ENCODE results near the gene LMBR1L. TPM values are rescaled to one million over a fixed set of nuclear protein-coding genes. Genes with fewer than 3 reads are reported as not detected.

Gene LMBR1L
- total and polyA plus RNA-seq, 2 of the 13 experiments (the other 11 are each of a cell fraction or from before 2014, with no cell fraction given): 12.2 to 65.9 TPM

DNA sequence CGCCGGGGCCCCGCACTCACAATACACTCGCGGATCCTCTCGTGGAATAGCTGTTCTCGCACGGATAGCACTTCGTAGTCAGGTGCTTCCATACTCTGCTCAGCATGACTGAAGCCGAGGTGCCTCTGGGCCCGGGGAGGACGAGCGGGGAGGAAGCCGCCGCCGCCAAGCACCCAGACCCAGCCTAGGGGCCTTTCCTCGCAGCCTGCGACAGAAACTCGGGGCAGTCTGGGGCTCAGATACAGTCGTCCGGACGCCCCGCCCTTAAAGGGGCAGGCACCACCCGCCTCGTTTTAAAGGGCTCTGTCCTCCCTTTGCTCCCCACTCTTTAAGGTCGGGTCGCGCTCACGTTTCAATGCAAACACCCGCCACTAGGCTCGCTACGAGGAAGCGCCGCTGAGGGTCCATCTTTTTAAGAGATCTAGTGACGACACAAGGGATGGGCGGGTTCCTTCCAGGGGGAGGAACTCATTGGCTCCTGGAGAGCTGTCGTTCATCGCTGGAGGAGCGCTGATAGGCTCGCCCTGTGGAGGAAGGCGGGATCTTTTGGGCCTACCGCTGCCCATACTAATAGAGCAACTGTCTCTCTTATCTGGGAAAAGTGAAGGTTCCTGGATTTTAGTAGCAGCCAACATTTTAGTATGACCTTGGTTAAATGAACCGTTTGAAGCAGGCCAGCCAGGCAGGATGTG, at the start of gene LMBR1L (continued):
- TF ChIP-seq, protein P1, sequence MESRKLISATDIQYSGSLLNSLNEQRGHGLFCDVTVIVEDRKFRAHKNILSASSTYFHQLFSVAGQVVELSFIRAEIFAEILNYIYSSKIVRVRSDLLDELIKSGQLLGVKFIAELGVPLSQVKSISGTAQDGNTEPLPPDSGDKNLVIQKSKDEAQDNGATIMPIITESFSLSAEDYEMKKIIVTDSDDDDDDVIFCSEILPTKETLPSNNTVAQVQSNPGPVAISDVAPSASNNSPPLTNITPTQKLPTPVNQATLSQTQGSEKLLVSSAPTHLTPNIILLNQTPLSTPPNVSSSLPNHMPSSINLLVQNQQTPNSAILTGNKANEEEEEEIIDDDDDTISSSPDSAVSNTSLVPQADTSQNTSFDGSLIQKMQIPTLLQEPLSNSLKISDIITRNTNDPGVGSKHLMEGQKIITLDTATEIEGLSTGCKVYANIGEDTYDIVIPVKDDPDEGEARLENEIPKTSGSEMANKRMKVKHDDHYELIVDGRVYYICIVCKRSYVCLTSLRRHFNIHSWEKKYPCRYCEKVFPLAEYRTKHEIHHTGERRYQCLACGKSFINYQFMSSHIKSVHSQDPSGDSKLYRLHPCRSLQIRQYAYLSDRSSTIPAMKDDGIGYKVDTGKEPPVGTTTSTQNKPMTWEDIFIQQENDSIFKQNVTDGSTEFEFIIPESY (CRISPR knock-in tag; IDR thresholded peaks at IDR 0.05): no peak
- TF ChIP-seq THYN1 (CRISPR knock-in tag; IDR thresholded peaks at IDR 0.05; ENCODE audit: borderline replicate concordance, low read depth) (0 out of 2 replicates have a peak, but pooled peaks have one; percentile 21), NONO (IDR thresholded peaks at IDR 0.05) (no peak), NONO (CRISPR knock-in tag; conservative IDR thresholded peaks at IDR 0.05) (no peak), PHB2 (IDR thresholded peaks at IDR 0.05; ENCODE audit: partially characterized antibody) (no peak), ZNF703 (CRISPR knock-in tag; IDR thresholded peaks at IDR 0.05; ENCODE audit: borderline replicate concordance) (no peak), NCOA5 (CRISPR knock-in tag; IDR thresholded peaks at IDR 0.05) (no peak), MZF1 (CRISPR knock-in tag; IDR thresholded peaks at IDR 0.05; ENCODE audit: borderline replicate concordance) (no peak), ZNF569 (CRISPR knock-in tag; IDR thresholded peaks at IDR 0.05; ENCODE audit: borderline replicate concordance) (no peak), MED1 (CRISPR knock-in tag; IDR thresholded peaks at IDR 0.05) (no peak), ZNF577 (CRISPR knock-in tag; IDR thresholded peaks at IDR 0.05; ENCODE audit: borderline replicate concordance, low read depth) (no peak), FOXK2 (IDR thresholded peaks at IDR 0.05) (no peak)
- TF ChIP-seq, protein P2, sequence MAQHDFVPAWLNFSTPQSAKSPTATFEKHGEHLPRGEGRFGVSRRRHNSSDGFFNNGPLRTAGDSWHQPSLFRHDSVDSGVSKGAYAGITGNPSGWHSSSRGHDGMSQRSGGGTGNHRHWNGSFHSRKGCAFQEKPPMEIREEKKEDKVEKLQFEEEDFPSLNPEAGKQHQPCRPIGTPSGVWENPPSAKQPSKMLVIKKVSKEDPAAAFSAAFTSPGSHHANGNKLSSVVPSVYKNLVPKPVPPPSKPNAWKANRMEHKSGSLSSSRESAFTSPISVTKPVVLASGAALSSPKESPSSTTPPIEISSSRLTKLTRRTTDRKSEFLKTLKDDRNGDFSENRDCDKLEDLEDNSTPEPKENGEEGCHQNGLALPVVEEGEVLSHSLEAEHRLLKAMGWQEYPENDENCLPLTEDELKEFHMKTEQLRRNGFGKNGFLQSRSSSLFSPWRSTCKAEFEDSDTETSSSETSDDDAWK (CRISPR knock-in tag; IDR thresholded peaks at IDR 0.05): no peak
- TF ChIP-seq, protein P3, sequence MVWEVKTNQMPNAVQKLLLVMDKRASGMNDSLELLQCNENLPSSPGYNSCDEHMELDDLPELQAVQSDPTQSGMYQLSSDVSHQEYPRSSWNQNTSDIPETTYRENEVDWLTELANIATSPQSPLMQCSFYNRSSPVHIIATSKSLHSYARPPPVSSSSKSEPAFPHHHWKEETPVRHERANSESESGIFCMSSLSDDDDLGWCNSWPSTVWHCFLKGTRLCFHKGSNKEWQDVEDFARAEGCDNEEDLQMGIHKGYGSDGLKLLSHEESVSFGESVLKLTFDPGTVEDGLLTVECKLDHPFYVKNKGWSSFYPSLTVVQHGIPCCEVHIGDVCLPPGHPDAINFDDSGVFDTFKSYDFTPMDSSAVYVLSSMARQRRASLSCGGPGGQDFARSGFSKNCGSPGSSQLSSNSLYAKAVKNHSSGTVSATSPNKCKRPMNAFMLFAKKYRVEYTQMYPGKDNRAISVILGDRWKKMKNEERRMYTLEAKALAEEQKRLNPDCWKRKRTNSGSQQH (CRISPR knock-in tag; IDR thresholded peaks at IDR 0.05; ENCODE audit: low read depth): 0 out of 2 replicates have a peak, but pooled peaks have one; percentile 15
- TF ChIP-seq, protein P4, sequence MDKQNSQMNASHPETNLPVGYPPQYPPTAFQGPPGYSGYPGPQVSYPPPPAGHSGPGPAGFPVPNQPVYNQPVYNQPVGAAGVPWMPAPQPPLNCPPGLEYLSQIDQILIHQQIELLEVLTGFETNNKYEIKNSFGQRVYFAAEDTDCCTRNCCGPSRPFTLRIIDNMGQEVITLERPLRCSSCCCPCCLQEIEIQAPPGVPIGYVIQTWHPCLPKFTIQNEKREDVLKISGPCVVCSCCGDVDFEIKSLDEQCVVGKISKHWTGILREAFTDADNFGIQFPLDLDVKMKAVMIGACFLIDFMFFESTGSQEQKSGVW (CRISPR knock-in tag; IDR thresholded peaks at IDR 0.05; ENCODE audit: borderline replicate concordance): no peak
- TF ChIP-seq, protein P5, sequence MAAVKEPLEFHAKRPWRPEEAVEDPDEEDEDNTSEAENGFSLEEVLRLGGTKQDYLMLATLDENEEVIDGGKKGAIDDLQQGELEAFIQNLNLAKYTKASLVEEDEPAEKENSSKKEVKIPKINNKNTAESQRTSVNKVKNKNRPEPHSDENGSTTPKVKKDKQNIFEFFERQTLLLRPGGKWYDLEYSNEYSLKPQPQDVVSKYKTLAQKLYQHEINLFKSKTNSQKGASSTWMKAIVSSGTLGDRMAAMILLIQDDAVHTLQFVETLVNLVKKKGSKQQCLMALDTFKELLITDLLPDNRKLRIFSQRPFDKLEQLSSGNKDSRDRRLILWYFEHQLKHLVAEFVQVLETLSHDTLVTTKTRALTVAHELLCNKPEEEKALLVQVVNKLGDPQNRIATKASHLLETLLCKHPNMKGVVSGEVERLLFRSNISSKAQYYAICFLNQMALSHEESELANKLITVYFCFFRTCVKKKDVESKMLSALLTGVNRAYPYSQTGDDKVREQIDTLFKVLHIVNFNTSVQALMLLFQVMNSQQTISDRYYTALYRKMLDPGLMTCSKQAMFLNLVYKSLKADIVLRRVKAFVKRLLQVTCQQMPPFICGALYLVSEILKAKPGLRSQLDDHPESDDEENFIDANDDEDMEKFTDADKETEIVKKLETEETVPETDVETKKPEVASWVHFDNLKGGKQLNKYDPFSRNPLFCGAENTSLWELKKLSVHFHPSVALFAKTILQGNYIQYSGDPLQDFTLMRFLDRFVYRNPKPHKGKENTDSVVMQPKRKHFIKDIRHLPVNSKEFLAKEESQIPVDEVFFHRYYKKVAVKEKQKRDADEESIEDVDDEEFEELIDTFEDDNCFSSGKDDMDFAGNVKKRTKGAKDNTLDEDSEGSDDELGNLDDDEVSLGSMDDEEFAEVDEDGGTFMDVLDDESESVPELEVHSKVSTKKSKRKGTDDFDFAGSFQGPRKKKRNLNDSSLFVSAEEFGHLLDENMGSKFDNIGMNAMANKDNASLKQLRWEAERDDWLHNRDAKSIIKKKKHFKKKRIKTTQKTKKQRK (IDR thresholded peaks at IDR 0.05; ENCODE audit: low read length): no peak
- TF ChIP-seq, protein P6, sequence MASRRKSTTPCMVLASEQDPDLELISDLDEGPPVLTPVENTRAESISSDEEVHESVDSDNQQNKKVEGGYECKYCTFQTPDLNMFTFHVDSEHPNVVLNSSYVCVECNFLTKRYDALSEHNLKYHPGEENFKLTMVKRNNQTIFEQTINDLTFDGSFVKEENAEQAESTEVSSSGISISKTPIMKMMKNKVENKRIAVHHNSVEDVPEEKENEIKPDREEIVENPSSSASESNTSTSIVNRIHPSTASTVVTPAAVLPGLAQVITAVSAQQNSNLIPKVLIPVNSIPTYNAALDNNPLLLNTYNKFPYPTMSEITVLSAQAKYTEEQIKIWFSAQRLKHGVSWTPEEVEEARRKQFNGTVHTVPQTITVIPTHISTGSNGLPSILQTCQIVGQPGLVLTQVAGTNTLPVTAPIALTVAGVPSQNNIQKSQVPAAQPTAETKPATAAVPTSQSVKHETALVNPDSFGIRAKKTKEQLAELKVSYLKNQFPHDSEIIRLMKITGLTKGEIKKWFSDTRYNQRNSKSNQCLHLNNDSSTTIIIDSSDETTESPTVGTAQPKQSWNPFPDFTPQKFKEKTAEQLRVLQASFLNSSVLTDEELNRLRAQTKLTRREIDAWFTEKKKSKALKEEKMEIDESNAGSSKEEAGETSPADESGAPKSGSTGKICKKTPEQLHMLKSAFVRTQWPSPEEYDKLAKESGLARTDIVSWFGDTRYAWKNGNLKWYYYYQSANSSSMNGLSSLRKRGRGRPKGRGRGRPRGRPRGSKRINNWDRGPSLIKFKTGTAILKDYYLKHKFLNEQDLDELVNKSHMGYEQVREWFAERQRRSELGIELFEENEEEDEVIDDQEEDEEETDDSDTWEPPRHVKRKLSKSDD (CRISPR knock-in tag; IDR thresholded peaks at IDR 0.05; ENCODE audit: low read depth): no peak
